8988T (cell line): ENCODE data around the gene ADAM10.

Experiments
- DNase-seq: peaks from one replicate; pipeline ENCODE4 v3.0.0; 2011

ADAM10 gene

GRCh38 chr15:58571491-58571890 lies 178.0 kb downstream of the ADAM10 start:
- DNase-seq: no peak

- DNase-seq: no peak
Measured at GRCh38 chr15:58569455-58569854, 180.1 kb downstream of the ADAM10 start.

GRCh38 chr15:58568157-58568571 lies 181.3 kb downstream of the ADAM10 start:
- DNase-seq: no peak

- DNase-seq: no peak
Measured at GRCh38 chr15:58566029-58566428, 183.5 kb downstream of the ADAM10 start.

- no peak for DNase-seq
Measured at GRCh38 chr15:58565619-58566018, 183.9 kb downstream of the ADAM10 start.

GRCh38 chr15:58564981-58565380 lies 184.5 kb downstream of the ADAM10 start:
- DNase-seq: no peak

- no peak for DNase-seq
Measured at GRCh38 chr15:58562135-58562534, 187.4 kb downstream of the ADAM10 start.

- no peak for DNase-seq
Measured at GRCh38 chr15:58561321-58561720, 188.2 kb downstream of the ADAM10 start.

- no peak for DNase-seq
Measured at GRCh38 chr15:58559904-58560588, 189.5 kb downstream of the ADAM10 start.

GRCh38 chr15:58558777-58559176 lies 190.7 kb downstream of the ADAM10 start:
- no peak for DNase-seq

- DNase-seq: no peak
Measured at GRCh38 chr15:58556541-58556940, 193.0 kb downstream of the ADAM10 start.

- no peak for DNase-seq
Measured at GRCh38 chr15:58556028-58556361, 193.5 kb downstream of the ADAM10 start.

- DNase-seq: no peak
Measured at GRCh38 chr15:58555162-58556027, 194.1 kb downstream of the ADAM10 start.

GRCh38 chr15:58554758-58555157 lies 194.7 kb downstream of the ADAM10 start:
- DNase-seq: no peak

GRCh38 chr15:58553365-58553918 lies 196.1 kb downstream of the ADAM10 start:
- no peak for DNase-seq

- DNase-seq: no peak
Measured at GRCh38 chr15:58552505-58553364, 196.8 kb downstream of the ADAM10 start.

- no peak for DNase-seq
Measured at GRCh38 chr15:58551764-58552504, 197.6 kb downstream of the ADAM10 start.

GRCh38 chr15:58551084-58551763 lies 198.3 kb downstream of the ADAM10 start:
- no peak for DNase-seq

- DNase-seq: no peak
Measured at GRCh38 chr15:58549785-58550074, 199.8 kb downstream of the ADAM10 start.

GRCh38 chr15:58549013-58549784 lies 200.3 kb downstream of the ADAM10 start:
- no peak for DNase-seq
